HG02642 (cell line): ENCODE results near the gene AMBRA1.

Source experiments
- ATAC-seq: cut with Tn5 transposase; IDR thresholded peaks from one replicate; pipeline ENCODE4 v1.9.1; 2021; ENCODE audit warnings: mild to moderate bottlenecking; ENCODE audit not compliant: unreplicated experiment, poor library complexity

Gene AMBRA1, protein sequence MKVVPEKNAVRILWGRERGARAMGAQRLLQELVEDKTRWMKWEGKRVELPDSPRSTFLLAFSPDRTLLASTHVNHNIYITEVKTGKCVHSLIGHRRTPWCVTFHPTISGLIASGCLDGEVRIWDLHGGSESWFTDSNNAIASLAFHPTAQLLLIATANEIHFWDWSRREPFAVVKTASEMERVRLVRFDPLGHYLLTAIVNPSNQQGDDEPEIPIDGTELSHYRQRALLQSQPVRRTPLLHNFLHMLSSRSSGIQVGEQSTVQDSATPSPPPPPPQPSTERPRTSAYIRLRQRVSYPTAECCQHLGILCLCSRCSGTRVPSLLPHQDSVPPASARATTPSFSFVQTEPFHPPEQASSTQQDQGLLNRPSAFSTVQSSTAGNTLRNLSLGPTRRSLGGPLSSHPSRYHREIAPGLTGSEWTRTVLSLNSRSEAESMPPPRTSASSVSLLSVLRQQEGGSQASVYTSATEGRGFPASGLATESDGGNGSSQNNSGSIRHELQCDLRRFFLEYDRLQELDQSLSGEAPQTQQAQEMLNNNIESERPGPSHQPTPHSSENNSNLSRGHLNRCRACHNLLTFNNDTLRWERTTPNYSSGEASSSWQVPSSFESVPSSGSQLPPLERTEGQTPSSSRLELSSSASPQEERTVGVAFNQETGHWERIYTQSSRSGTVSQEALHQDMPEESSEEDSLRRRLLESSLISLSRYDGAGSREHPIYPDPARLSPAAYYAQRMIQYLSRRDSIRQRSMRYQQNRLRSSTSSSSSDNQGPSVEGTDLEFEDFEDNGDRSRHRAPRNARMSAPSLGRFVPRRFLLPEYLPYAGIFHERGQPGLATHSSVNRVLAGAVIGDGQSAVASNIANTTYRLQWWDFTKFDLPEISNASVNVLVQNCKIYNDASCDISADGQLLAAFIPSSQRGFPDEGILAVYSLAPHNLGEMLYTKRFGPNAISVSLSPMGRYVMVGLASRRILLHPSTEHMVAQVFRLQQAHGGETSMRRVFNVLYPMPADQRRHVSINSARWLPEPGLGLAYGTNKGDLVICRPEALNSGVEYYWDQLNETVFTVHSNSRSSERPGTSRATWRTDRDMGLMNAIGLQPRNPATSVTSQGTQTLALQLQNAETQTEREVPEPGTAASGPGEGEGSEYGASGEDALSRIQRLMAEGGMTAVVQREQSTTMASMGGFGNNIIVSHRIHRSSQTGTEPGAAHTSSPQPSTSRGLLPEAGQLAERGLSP (N-terminal part only)

DNA sequence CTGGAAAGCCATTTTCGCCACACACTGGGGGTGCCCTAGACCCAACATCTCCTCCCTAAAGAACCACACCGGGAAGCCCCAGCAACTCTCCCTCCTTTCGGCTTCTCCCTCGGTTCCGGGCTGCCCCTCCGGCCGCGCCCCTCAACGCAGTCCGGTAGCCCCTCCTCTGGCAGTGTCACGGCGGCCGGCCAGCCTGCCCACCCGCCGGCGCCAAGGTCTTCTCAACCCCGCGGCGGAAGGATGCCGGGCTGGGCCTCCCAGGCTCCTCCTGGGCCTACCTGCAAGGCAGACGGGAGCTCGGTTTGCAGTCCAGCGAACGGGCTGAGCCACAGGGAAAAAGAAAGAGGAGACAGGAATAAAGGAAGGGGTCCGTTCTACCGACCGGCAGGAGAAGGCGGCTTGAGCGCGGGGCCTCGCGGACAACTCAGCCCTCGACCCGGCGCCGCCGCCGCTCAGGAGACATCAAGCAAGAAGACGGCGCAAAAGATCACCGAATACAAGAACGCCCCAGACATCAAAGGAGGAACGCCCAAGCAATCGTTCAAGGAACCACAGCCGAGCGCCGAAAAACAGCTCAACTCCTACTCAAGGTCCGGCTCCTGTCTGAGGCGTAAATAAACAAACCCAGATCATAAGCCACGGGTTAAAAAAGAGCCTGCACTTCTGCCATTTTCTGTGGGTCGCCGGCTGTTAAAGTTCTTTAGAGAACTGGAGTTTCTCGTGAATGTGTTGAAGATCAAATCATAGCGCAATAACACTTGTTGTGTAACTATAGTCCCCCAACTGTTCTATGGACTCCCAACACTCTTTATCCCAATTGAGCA is at the start of gene AMBRA1:
AMBRA1 (minus strand) TSS at position 474 of the 824 bp plus-strand sequence. CDS start 45,643 bp downstream, outside the sequence.
- ATAC-seq = peak; percentile 82

DNA sequence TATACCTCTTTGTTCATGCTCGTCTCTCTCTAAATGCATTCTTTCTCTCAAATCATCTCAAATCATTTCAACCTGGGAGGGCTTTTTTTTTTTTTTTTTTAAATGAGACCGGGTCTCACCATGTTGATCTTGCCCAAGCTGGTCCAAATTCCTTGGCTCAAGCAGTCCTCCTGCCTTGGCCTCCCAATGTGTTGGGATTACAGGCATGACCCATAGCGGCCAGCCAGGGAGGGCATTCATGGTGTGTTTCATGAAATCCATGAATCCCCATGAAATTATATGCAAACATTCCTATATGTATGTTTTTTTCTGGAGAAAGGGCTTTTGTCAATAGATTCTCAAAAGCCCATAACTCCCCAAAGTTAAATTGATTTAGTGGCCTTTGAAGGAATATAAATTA is 49.7 kb upstream of the AMBRA1 start:
- no peak for ATAC-seq

DNA sequence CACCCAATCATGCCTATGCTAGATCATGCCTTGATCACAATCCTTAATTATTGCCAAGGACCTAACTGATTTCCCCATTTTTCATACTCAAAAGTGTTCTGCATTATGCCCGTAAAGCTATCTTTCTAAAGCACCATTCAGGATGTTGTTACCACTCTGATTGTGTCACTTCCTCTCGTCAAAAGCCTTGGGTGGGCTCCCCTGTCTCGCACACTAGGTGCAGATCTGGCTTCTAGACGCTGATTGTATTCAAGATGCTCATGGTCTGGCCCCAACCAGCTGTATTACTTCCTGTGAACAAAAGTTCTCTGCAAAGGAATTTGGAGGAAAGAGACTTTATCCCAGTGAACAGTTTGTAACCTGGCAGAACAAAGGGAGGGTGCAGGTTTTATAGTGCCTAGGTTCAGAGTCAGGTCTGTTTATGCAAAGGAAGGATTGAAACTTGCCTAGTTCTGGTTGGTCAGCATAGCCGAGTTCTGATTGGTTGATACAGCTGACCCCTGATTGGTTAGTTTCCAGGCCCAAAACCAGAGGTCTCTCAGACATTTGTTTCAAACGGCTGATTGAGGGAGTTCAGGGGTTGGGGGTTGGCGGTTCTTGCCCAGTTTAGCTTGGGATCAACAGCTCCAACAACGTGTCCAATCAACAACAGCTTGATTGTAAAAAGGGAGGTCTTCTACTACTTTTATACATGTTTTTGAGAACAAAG is 49.0 kb upstream of the AMBRA1 start:
- ATAC-seq = no peak

DNA sequence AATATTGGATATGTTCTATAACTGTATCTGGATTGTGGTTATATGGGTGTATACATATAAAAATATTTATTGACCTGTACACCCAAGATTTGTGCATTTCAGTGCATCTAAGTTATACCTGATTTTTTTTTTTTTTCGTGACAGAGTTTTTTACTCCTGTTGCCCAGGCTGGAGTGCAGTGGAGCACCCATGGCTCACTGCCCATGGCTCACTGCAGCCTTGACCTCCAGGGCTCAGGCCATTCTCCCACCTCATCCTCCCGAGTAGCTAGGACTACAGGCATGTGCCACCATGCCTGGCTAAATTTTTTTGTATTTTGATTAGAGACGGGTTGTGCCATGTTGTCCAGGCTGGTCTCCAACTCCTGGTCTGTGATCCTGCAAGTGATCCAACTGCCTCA is 47.8 kb upstream of the AMBRA1 start:
- ATAC-seq = no peak

DNA sequence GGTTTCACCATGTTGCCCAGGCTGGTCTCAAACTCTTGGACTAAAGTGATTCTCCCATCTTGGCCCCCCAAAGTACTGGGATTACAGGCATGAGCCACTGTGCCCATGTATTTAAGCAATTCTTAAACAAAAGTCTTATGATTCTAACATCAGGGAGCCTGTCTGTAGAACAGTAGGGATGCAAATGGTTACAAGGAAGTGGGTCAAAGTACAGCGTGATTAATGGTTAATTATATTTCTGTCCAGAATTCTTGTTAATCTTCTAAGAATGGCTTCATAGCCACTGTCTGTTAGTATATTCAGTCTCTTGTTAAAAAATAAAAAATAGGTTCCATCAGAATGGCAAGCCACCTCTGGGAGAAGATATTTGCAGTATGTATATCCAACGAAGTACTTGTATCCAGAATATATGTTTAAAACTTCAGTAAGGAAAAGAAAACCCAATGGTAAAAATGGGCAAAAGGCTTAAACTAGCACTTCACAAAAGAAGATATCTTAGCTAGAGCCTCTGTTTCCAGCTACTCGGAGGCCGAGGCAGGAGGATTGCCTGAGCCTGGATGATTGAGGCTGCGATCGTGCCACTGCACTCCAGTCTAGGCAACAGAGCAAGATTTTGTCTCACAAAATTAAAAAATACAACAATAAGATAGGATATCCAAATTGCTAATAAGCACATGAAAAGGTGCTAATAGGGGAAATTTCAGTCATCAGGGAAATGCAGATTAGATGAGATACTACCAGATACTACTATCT is 46.4 kb upstream of the AMBRA1 start:
- no peak for ATAC-seq

DNA sequence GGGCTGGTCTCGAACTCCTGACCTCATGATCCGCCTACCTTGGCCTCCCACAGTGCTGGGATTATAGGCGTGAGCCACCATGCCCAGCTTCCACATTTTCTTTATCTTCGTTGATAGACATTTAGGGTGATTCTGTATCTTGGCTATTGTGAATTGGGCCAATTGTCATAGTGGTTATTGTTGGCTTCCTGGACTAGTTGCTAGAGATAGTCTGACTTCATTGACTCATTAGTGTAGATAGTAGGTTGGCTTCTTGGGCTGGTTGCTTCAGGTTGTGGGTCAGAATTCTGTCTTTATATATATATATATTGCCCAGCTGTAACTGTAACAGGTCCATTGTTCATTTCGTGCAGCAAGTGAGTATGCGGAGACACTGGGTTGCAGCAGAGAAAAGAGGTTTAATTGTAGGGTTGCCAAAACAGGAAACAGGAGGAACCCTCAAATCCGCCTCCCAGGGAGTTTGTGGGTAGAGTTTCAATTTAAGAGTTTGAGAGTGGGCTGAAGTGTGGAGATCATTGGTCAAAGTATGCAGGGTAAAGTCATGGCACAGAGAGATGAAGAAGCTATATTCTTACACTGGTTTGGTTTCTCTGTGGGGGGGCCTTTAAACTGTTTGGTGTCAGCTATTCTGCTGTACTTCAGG is 45.5 kb upstream of the AMBRA1 start:
- no peak for ATAC-seq

DNA sequence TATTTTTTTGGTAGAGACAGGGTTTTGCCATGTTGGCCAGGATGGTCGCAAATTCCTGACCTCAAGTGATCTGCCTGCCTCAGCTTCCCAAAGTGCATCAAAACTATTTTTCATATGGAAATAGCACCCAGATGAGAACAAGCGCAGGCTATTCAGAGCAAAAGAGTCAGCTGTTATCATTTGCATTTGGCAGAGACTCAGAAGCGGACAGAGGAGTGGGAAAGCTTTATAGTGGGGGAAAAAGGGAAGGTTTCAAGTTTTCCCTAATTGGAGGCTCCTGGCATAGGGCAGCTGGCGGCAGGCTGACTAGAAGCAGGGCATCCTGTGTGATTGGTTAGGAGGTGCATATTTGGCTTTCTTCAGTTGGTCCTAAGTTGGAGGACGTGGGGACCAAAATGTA is 43.7 kb upstream of the AMBRA1 start:
- no peak for ATAC-seq

DNA sequence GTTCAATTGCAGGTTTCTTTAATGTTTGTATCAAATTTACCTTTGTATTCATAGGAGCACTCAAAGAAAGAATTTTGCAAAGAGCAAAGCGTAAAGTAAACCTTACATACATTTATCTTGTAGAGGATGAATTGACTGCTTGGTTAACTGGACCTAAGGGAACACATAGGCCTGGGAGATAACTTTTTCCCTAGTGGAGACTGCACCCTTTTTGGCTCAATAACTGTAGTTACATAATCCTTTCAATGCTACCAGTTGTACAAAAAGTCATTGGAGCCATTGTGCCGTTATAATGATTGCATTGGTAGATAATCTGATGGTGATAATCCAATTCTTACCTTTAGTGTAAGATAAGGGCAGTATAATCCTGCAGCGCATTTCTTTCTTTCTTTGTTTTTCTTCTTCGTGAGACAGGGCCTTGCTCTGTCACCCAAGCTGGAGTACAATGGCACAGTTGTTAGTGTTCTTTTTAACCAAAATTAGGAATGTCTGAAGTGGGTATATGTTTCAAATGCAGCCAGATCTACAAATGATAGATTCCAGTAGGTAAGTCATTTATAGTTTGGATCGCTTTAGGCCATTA is 41.8 kb upstream of the AMBRA1 start:
- no peak for ATAC-seq

DNA sequence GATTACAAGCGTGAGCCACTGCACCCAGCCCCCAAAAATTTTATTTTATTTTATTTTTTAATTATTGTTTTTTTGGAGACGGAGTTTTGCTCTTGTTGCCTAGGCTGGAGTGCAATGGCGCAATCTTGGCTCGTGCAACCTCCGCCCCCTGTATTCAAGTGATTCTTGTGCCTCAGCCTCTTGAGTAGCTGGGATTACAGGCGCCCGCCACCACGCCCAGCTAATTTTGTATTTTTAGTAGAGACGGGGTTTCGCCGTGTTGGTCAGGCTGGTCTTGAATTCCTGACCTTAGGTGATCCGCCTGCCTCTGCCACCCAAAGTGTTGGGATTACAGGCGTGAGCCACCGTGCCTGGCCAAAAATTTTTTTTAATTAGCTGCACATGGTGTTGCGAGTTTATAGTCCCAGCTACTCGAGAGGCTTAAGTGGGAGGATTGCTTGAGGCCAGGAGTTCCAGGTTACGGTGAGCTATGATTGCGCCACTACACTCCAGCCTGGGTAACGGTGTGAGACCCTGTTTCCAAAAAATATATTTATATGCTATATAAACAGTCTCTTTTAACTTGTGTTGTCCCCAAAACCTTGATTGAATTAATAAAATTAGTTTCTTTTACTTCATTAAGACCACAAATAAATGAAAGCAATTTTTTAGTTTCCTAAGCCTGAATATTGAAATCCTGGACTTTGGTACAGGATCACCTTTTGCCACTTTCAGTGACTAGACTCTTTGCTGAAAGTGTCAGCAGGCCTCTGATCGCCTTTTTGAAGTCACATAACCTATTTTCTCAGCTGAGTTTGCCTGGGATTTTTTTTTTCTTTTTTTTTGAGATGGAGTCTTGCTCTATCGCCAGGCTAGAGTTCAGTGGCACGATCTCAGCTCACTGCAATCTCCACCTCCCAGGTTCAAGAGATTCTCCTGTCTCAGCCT is 39.7 kb upstream of the AMBRA1 start:
- no peak for ATAC-seq

DNA sequence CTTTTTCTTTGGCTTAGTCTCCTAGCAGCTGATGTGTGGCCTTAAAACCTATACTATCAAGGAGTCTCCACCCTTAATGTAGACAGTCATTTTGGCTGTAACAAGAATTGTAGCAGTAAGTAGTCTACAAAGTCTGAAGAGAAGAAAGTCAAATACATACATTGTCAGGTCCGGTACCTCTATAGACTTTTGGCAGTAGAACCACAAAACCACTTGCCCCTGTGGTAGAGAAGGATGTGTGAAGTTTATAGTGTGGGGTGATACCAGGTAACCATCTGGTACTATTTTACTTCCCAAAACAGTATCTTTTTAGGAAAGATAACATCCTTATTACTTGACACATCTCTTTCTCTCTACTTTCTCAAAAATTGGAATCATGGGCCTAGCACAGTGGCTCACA is 38.7 kb upstream of the AMBRA1 start:
- ATAC-seq = no peak

DNA sequence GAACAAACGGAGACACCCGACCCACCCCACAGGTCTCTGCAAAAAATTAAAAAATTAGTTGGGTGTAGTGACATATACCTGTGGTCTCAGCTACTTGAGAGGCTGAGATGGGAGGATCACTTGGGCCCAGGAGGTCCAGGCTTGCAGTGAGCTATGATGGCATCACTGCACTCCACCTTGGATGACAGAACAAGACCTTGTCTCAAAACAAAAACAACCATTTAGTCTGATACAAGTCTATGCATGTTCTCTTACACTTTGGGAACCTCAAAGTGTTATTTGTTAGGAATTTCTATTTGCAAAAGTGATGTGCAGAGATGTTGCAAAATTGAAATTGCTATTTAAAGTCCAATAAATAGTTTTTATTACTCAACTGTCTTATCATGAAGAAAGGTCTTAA is 37.9 kb upstream of the AMBRA1 start:
- ATAC-seq = no peak

DNA sequence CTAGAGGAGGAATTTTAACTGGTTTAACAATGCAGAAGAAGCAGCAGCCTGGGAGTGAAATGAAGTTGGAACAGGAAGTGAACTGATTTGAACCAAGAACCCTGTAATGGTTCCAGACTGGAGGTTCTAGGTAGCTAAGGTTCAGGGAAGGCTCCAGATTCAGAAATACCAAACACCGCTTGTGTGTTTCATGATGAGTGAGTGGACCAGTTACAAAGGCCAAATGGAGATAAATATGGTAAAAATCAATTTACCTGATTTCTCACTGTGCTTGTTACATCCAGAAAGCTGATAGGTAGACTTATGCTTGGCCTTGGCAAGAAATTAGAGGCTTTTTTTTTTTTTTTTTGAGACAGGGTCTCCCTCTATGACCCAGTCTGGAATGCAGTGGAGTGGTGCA is 36.4 kb upstream of the AMBRA1 start:
- ATAC-seq = no peak

DNA sequence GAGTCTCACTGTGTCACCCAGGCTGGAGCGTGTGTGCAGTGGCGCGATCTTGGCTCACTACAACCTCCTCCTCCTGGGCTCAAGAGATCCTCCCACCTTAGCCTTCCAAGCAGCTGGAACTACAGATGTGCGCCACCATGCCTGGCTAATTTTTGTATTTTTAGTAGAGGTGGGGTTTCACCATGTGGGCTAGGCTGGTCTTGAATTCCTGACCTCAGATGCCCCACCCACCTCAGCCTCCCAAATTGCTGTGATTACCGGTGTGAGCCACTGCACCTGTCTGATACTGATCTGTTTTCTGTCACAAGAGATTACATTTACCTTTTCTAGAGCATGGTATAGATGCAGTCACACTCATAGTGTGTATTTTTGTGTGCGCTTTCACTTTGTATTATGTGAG is 35.1 kb upstream of the AMBRA1 start:
- ATAC-seq = no peak

DNA sequence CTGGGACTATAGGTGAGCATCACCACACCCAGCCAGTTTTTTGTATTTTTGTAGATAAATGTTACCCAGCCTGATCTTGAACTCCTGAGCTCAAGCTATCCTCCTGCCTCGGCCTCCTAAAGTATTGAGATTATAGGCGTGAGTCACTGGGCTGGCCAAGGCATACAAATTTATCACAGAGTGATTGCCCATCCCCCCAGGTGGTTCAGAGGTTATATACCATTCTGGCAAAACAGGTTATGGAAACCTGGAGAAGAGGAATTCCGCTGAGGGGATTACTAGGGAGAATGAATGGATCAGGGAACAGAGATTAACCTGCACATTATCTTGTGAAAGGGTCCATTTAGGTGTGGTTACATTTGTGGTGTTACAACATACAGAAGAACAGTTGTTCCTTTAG is 31.6 kb upstream of the AMBRA1 start:
- ATAC-seq = no peak

DNA sequence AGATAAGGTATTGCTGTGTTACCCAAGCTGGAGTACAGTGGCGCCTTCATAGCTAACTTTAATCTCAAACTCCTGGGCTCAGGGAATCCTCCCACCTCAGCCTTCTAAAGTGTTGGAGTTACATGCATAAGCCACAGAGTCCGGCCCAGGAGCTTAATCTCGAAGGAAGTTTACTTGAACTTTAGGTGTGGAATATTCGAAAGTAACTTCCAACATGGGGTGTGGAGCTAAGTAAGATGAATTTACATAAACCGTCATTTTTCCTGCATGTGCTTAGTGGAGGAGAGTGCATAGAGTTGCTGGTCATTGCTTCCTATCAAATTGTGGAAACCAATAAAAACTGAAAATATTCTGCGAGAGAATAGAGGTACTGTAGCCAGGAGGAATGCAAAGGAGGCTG is 25.0 kb upstream of the AMBRA1 start:
- no peak for ATAC-seq

DNA sequence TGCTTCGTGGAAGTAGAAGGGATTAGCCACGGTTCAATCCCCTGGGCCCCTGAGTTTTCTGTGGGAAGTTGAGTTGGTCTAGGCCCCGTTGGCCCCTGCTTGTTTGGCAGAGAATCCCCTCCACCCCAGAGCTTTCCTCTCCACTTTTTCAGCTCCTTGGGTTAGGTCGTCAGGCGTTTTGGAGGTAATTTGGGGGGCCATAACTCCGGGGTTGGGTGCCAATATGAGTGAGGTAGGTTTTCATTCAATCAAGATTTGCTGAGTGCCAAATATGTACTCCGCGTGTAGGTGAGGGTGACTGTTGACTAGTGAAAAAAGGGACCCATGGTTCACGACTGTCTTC is 24.1 kb upstream of the AMBRA1 start:
- no peak for ATAC-seq
